ENCODE results near the gene BRD3OS.

BRD3OS gene

GRCh38 chr9:134053941-134054761, 28.9 kb downstream of the BRD3OS start:
- DNase-seq, result no peak

DNA sequence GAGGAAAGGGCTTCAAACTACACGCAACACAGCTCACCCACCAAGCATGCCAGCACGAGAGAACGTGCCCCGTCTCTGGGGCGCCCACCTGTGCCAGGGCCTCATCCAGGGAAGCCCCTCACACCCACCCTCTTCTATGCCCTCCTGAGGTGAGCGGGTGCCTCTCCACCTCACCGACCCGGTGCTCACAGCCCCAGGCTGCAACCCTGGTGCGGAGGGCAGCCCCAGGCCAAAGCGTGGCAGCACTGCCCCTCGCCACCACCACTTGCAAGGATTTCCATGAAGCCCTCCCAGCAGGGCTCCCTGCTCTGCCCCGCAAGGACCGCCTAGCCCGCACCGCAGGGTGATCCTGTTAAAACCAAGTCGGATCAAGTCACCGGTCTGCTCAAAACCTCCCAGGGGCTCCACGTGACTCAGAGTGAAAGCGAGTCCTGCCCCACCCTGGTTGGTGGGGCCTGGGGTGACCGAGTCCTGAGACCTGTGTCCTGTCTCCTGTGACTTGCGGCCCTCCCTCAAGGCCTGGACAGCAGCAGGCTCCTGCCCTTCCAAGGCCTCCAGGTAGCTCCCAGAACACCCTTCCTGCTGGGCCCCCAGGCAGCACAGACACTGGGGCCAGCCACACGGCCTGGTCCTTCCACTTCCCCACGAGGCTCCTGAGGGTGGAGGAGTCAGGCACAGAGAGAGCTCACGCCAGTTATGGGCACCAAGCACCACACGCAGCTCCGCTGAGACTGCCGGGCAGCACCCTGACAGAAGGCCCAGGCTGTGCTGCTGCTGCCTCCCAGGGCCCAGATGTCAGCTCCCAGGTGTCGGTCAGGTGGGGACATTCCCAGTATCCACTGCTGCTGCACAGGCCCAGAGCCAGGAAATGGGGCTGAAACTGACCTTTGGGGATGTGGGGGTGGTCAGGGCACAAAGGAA, 29.9 kb downstream of the BRD3OS start:
- no peak for DNase-seq

GRCh38 chr9:134055981-134056461, 30.7 kb downstream of the BRD3OS start:
- no peak for DNase-seq

DNA sequence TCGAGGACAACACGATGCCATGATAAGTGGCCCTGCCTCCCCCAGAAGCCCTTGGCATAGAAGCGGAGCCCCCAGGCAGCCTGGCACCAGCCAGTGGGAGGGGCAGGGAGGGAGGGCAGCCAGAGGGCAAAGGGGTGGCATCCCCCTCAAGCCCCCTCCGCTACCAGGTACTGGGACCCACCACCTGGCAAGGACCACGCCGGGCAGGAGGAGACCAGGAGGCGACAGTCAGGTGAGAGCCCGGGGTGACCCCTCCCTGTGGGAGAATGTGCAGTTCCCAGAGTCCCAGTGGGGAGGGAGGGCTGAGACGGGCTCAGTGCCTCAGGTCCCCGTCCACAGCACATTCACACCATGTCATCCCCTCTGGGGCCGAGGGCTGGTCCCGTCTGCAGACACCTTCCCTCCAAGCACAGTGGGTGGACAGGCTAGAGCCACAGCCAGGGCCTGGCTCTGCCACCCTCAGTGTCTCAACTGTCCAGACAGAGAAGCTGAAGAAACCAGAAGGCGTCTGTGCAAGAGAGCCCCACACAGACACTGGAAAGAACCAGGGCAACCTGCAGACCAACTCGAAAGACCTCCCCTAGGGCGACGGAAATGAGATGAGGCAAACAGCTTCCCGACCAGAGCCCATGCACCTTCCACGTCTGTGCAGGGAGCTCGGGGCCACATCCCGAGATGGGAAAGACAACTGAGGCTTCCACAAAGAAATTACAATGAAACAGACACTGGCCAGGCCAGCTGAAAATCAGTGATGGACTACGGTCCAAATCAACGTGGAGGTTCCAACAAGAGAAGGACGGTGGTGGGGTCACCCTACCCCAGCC, 31.4 kb downstream of the BRD3OS start:
- DNase-seq, result no peak

- DNase-seq, result no peak
Measured at GRCh38 chr9:134057307-134057657, 32.0 kb downstream of the BRD3OS start.

DNA sequence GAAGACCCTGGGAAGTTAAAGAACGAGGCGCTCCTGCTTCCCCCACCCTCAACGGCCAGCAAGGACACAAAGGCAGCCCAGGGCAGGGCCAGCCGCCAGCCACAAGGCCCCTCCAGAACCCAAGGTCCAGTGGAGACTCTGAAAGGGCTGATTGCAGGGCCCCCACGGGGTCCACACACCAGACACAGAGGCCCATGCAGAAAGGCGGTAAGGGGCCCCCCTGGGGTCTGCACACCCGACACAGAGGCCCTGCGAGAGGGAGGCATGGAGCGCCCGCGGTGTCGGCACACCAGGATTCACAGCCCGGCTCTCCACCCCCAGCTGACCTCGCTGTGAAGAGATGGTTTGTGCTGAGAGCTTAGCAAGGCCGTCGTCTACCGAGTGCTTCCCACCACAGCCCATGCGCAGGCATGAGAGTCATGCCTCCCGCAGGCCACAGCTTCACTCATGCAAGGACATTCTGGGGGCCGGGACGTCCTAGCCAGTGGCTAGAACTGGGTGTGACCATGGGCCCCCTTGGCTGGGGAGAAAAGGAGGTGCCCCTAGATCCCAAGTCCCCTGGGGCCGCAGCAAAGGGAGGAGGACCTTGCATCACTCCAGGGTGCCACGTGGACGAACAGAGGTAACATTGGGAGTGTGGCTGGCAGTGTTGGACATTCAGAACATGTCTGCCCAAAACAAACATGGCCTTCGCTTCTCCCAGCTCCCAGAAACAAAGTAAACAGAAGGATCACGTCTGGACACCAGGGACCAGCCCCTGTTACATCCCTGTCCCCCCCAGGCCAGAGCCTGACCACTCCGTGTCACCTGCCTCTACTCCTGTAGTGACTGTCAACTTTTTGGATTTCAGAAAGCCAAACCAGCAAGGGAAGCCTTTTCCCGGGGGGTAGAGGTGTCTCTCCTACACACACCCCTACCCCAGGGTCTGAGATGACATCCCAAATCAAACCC, 32.7 kb downstream of the BRD3OS start:
- DNase-seq, result no peak

DNA sequence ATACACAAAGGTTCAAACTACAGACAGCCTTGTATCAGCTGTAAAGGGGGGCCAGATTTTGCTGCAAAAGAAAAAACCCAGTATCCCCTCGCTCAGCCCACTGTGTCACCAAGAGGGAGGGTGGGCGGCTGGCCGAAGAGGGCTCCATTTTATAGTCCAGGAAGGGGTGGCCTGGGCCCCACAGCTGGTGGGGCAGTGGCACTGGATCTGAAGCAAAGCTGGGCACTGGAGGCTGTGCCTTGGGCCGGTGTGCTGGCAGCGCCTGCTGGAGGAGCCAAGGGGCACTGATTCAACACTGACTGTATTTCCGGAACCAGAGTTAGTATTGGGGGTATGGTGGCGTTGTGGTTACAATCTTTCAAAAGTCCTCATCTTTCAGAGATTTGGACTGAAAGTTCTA, 33.4 kb downstream of the BRD3OS start:
- no peak for DNase-seq

GRCh38 chr9:134059188-134059641, 33.9 kb downstream of the BRD3OS start:
- DNase-seq, result no peak

DNA sequence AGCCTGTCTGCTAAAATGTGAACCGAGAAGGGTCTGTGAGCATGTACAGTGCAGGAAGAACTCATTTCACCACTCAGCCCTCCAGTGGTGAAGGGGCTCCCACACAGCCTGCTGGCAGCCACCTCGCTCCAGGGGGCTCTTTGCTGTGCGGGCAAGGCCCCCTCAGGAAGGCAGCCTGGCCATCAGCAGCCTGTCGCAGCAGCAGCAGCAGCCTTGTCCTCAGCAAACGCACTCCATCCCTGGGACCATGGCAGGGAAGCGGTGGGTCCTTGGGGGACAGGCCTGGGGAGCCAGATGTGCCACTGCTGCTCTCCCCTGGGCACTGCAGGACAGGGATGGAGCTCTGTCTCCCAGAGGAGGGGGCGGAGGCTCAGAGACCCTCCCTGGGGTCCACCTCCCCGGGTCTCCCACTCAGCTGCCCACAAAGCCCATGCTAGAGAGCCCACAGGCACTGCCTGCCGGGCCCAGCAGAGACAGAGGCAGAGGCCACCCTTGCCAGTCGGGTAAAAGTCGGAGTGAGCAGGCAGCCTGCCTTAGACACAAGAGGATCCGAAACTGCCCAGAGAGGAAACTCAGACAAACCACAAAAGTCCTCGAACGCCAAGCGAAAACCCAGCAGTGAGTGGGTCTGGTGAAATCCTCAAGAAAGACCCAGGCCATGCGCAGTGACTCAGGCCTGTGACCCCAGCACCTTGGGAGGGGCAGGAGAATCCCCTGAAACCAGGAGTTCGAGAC, 34.5 kb downstream of the BRD3OS start:
- DNase-seq, result no peak

DNA sequence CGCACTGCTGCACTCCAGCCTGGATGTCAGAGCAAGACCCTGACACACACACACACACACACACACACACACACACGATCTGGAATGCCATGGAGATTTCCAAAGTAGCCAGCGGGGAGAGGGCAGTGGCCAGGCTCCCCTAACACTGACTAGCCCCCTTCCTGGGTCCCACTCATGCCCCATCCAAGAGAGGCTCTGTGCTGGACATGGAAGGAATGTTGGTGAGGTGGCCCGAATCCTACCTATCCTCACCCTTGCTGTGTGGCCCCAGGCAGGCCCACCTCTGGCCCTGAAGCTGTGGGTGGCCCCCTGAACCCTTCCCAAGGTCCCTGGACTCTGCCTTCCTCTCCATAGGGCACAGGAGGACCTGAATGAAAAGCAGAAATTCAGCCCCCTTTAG, 35.3 kb downstream of the BRD3OS start:
- DNase-seq, result no peak

GRCh38 chr9:134061019-134061687, 35.9 kb downstream of the BRD3OS start:
- no peak for DNase-seq

GRCh38 chr9:134061688-134062371, 36.5 kb downstream of the BRD3OS start:
- DNase-seq, result no peak

- no peak for DNase-seq
Measured at GRCh38 chr9:134062461-134063087, 37.3 kb downstream of the BRD3OS start.

DNA sequence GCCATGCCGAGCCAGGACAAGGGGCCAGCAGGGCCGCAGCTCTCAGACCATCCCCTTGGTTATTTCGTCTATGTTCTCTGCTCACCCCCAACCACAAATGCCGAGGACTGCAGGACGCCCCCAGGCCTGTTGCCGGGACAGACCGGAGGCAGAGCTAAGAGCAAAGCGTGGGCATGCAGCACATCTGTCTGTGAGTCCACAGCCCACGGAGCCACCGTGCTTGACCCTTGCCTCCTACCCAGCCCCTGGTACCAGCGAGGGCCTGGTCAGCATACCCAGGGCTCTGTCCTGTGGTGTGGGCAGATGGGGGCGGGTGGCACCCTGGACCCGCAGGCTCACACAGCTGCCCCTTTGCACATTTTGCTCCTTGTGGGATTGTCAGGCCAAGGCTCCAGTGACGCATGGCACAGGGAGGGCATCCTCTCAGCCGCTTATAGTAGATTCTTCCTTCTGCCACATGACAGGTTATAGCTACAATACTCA, 37.8 kb downstream of the BRD3OS start:
- no peak for DNase-seq

GRCh38 chr9:134063571-134064450, 38.5 kb downstream of the BRD3OS start:
- DNase-seq, result no peak

- DNase-seq, result no peak
Measured at GRCh38 chr9:134064711-134065110, 39.4 kb downstream of the BRD3OS start.

DNA sequence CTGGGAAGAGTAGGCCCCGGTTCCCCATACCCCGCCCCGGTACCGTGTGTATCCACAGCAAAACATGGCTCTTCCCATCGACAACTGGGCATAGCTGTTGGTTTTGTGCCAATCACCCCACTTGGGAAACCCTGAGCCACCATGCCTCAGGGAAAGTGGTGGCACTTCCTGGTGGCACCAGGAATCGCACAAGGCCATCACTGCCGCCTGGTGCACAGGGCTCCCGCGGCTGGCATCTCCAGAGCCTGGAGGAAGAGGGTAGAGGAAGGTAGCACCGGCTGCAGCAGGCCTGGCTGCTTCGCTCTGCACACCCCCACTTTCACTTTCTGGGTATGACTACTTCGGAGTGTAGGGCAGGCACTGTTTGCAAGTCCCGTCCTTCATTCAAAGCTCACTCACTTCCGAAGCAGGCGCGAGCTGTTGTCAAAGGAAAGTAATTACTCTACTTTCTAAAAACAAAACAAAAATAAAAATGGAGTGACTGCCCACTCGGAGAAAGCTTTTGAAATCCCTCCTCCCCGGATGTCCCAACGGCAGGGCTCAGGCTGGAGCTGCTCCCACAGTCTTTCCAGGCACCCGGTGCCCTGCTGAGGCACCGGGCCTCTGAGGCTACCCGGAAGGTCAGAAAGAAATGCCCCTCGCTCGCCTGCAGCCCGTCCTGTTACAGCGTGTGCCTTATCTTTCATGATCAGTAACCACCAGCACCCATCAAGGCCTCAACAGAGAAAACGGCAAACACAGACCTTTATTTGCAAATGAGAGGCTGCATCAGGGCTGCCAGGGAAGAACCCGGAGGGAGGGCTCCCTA, 40.5 kb downstream of the BRD3OS start:
- DNase-seq, result no peak
